ENCODE measurements around the gene FXYD1.

FXYD1 gene

GRCh38 chr19:35165200-35166058, 26.8 kb downstream of the FXYD1 start:
- DNase-seq, result no peak

DNA sequence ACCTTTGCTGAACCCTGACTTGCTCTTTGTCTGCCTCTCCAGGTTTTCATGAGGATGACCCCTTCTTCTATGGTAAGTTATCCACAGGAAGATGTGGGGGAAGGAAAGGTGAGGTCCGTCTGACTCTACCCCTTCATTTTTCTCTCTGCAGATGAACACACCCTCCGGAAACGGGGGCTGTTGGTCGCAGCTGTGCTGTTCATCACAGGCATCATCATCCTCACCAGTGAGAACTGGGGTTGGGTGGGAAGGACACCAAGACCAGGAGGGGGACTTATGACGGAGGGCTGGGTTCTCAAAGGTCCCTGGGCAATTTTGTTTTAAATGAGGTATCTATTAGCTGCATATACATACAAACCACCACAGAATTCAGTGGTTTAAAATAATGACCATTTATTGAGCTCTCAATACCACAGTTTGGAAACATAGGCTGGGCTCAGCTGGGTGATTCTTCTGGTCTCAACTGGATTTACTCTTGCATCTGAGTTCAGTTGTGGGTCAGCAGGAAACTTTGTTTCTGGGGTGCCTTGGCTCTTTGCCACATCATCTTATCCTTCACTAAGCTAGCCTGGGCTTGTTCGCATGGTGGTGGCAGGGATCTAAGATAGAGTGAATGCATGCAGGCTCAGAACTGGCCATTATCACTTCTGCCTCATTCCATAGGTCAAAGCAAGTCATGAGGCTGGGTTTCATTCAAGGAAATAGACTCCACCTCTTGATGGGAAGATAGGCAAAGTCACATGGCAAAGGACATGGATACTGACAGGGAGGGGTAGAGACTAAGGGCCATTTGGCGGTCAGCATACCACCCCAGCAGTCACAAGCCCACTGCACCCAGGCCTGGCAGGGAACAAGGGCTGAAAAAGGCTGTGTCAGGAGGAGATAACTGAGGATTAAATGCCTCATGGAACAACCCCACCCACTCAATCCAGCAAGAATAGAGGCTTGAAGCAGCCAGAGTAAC, 27.8 kb downstream of the FXYD1 start:
- DNase-seq, result no peak

- no peak for DNase-seq
Observed at GRCh38 chr19:35167251-35168119, 28.9 kb downstream of the FXYD1 start.

GRCh38 chr19:35168196-35168595, 29.6 kb downstream of the FXYD1 start:
- no peak for DNase-seq

- DNase-seq, result peak in 1 of 2 donors; percentile 70
Observed at GRCh38 chr19:35169221-35169995, 30.8 kb downstream of the FXYD1 start.

GRCh38 chr19:35170359-35171061, 31.9 kb downstream of the FXYD1 start:
- no peak for DNase-seq

- DNase-seq, result no peak
Observed at GRCh38 chr19:35171730-35172129, 33.1 kb downstream of the FXYD1 start.

GRCh38 chr19:35174226-35174625, 35.6 kb downstream of the FXYD1 start:
- DNase-seq, result no peak

GRCh38 chr19:35176181-35176570, 37.6 kb downstream of the FXYD1 start:
- no peak for DNase-seq

GRCh38 chr19:35177377-35178274, 39.0 kb downstream of the FXYD1 start:
- peak in 1 of 2 donors; percentile 34 for DNase-seq

DNA sequence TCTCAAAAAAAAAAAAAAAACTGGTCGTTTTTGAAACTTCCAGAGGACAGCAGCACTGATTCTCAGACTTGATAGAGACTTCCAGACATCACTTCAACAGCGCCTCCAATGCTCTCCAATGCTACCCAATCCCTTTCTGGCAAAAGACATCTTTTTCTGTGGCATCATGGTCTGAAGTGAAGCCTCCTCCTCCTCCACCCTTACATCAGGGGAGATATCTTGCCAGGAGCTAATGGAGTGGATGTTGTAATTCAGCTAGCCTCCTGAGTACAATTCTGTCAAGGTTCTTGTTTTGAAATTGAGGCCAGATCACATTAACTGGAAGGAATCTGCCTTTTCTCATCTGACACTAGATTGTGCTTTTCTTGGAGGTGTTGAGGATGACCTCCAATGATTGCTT, 40.1 kb downstream of the FXYD1 start:
- DNase-seq, result peak; percentile 13 to 31

- DNase-seq, result no peak
Observed at GRCh38 chr19:35179830-35180229, 41.2 kb downstream of the FXYD1 start.

DNA sequence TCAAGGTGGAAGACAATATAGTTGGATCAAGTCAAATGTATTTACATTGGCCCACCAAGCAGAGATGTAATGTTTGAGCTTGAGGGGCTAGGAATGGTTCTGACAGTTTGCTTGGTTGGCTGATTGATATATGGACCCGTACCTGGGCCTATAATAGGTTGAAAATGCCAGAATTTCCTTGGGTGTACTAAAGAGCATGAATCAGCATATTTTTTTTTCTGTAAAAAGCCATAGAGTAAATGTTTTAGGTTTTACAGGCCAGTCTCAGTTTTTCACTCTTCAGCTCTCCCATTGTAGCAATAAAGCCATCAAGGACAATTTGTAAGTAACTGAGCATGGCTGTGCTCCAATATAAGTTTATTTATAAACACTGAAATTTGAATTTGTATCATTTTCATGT, 42.8 kb downstream of the FXYD1 start:
- DNase-seq, result no peak

- no peak for DNase-seq
Observed at GRCh38 chr19:35184267-35184666, 45.6 kb downstream of the FXYD1 start.

DNA sequence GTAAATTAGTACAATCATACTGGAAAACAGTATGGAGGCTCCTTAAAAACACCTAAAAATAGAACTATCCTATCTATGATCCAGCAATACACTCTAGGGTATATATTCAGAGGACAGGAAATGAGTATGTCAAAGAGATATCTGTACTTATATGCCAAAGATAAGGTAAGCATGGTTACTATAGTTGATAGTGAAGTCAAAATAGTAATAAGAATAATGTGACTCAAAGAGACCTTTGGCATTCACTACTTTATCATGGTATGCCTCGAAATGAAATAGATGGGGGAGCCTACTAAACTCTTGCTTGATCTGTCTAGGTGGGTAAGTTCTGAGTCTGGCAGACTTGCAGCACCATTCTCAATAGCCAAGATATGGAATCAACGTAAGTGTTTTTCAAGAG, 46.3 kb downstream of the FXYD1 start:
- DNase-seq, result no peak

Measured in inflammatory macrophage treated with lipopolysaccharide for 1 hour (primary cell).